Activated B cell treated with CpG ODN at 0.5 μM for 24 hours (primary cell): Measurements from ENCODE around the gene CYGB. TPM values are rescaled to one million over a fixed set of nuclear protein-coding genes. Genes with fewer than 3 reads are reported as not detected.
A peak's percentile ranks its signal among the peaks of the same experiment; 100 is the strongest.
"Not testable (repeated sequence)": the region's sequence is repeated elsewhere in the genome, so short reads cannot be mapped to it uniquely, and the experiment has no call there.

ENCODE experiments used
- ATAC-seq: fragments of 200-7000 bp; cut with Tn5 transposase; one replicate; pipeline ENCODE4 v1.10.0; 2021; ENCODE audit warnings: low read depth, mild to moderate bottlenecking, moderate library complexity
- CTCF ChIA-PET: fragments of 350-600 bp; sonication (Branson Sonifier 250); formaldehyde crosslinking; loops from one replicate; lab custom pipeline; 2021; ENCODE audit warnings: antibody characterized with exemption; lab: Charles Lee
- POLR2A ChIA-PET: fragments of 350-600 bp; sonication (Branson Sonifier 250); formaldehyde crosslinking; loops from one replicate; lab custom pipeline; 2021; ENCODE audit warnings: antibody characterized with exemption; lab: Charles Lee
- DNase-seq: peaks from one replicate; pipeline ENCODE4 v3.0.0; 2022
- H3K27ac Mint-ChIP-seq: one replicate; pipeline ENCODE4 v1.8.0; 2020; ENCODE audit warnings: mixed read lengths
- H3K27me3 Mint-ChIP-seq: one replicate; pipeline ENCODE4 v1.8.0; 2021; ENCODE audit warnings: mixed read lengths
- H3K36me3 Mint-ChIP-seq: one replicate; pipeline ENCODE4 v1.8.0; 2021; ENCODE audit warnings: low read depth, mixed read lengths
- H3K4me1 Mint-ChIP-seq: one replicate; pipeline ENCODE4 v1.8.0; 2021; ENCODE audit warnings: mixed read lengths
- H3K4me3 Mint-ChIP-seq: one replicate; pipeline ENCODE4 v1.8.0; 2020; ENCODE audit warnings: mild to moderate bottlenecking, mixed read lengths
- H3K9me3 Mint-ChIP-seq: one replicate; pipeline ENCODE4 v1.8.0; 2020; ENCODE audit warnings: mixed read lengths
- CTCF ChIP-seq: fragments of 200-600 bp; IDR thresholded peaks from one replicate; pipeline ENCODE4 v1.8.0; 2022; ENCODE audit warnings: antibody characterized with exemption, mild to moderate bottlenecking
- intact Hi-C: fragments of 100-400 bp; cut with micrococcal nuclease; formaldehyde crosslinking; loops from one replicate; pipeline ENCODE4 v1.15.1; 2024
- total RNA-seq: library from RNA; stranded (reverse); gene quantifications from 2 replicates; pipeline ENCODE4 v1.2.3, GENCODE V29; 2022

Gene CYGB
- total RNA-seq, 1 donor from 2014 or later: 0.49 TPM

DNA sequence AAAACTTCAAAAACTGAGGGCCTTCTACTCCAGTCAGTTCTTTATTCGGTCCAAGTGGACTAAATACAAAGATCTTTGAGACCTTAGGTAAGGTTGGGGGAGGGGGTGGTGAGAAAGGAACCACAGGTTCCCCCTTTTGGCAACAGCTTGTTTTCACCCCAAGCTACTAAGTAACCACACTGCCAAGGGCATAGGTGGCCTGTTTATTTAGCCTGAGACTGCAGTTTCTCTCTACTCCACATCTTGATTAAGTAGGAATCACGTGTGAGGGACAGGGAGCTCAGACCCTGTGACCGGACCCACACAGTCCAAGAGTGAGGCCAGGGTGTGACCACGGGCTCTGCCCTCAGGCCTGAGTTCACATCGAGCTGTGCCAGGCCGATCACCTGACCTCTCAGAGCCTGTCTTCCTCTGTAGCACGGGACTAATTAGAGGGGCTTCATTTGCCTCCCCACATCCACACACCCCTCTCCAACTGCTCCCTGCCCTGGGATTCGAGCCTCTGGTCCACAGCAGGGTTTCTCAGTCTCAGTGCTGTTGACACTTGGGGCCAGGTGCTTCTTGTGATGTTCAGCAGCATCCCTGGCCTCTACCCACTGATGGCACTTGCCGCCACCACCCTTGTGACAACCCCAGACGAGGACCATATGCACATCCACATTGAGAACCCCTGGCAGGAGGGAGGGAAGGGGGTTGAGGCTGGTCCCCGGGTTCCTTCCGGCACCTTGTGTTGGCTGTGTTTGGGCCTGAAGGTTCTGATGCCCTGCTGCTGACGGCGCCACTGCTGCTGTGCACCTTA lies 30.3 kb upstream of the CYGB start:
- H3K9me3 Mint-ChIP-seq: no peaks in the 10 kb centered on the region
- H3K27me3 Mint-ChIP-seq: no peaks in the 10 kb centered on the region
- ChIA-PET CTCF (interaction anchor here (1.5 to 3.0 kb wide), 2 partner anchors 10 to 56 kb away, joined by 6 to 14 read pairs; no protein-coding TSS in a partner anchor), POLR2A (interaction anchor here (1.2 to 2.4 kb wide), 2 partner anchors 10 to 56 kb away, joined by 7 to 18 read pairs; no protein-coding TSS in a partner anchor)
- peaks cover 30% of the 10 kb centered on the region for H3K4me1 Mint-ChIP-seq
- no peak overlapping the region for H3K27ac Mint-ChIP-seq
- peak; percentile 60 for ATAC-seq
- peak overlapping the region; percentile 15 for H3K4me3 Mint-ChIP-seq
- H3K36me3 Mint-ChIP-seq: peaks cover 35% of the 10 kb centered on the region
- DNase-seq: no peak
- intact Hi-C loops: no loop called here
- no peak for TF ChIP-seq CTCF

DNA sequence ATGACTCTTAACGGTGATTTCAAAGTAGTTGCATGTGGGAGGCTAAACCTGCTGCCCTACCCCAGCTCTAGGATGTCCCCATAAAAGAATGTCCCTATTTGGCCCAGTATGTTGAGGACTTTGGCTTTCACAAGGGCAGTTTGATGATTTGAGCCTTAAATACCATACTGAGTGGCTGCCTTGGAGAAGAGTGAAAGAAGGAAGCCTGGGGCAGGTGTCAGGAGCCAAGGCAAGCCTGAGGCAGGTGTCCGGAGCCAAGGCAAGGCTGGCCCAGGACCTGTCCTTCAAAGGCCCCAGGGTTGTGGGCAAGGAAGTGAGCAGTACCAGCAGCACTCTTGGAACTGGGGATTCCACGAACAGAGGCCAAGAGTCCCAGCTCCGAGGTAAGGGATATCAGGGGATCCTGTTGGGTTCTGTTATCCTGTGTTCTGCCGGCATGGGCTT lies 29.5 kb upstream of the CYGB start:
- Mint-ChIP-seq H3K27ac (no peak overlapping the region), H3K9me3 (no peaks in the 10 kb centered on the region), H3K4me1 (peaks cover 34% of the 10 kb centered on the region), H3K27me3 (no peaks in the 10 kb centered on the region), H3K4me3 (no peak overlapping the region), H3K36me3 (peaks cover 38% of the 10 kb centered on the region)
- DNase-seq (no peak), ATAC-seq (no peak)
- TF ChIP-seq CTCF: no peak
- intact Hi-C loops: no loop called here
- POLR2A ChIA-PET: interaction anchor here (0.5 to 2.4 kb wide), 5 partner anchors 10 to 57 kb away, joined by 3 to 18 read pairs (median 7); no protein-coding TSS in a partner anchor
- CTCF ChIA-PET: interaction anchor here (1.5 to 3.0 kb wide), 2 partner anchors 9 to 57 kb away, joined by 6 to 14 read pairs; no protein-coding TSS in a partner anchor

DNA sequence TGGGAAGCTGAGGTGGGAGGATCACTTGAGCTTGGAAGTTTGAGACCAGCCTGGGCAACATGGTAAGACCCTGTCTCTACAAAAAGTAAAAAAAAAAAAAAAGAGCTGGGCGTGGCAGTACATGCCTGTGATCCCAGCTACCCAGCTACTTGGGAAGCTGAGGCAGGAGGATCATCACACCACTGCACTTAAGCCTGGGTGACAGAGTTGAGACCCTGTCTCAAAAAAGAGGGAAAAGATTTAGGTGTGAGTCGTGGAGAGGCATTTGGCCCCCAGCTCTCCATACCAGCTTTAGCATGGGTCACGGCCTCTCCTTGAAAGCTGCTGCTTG lies 29.1 kb upstream of the CYGB start:
- Mint-ChIP-seq H3K4me1 (peaks cover 38% of the 10 kb centered on the region), H3K27ac (no peak overlapping the region), H3K9me3 (no peaks in the 10 kb centered on the region), H3K27me3 (no peaks in the 10 kb centered on the region), H3K36me3 (peaks cover 43% of the 10 kb centered on the region), H3K4me3 (no peak overlapping the region)
- DNase-seq: no peak
- POLR2A ChIA-PET: interaction anchor here (0.6 to 2.4 kb wide), 3 partner anchors 9 to 21 kb away, joined by 3 to 18 read pairs (median 7); no protein-coding TSS in a partner anchor
- no peak for TF ChIP-seq CTCF
- intact Hi-C loops: no loop called here
- CTCF ChIA-PET: interaction anchor here (0.8 to 3.0 kb wide), 2 partner anchors 9 to 43 kb away, joined by 3 to 14 read pairs; no protein-coding TSS in a partner anchor
- no peak for ATAC-seq

DNA sequence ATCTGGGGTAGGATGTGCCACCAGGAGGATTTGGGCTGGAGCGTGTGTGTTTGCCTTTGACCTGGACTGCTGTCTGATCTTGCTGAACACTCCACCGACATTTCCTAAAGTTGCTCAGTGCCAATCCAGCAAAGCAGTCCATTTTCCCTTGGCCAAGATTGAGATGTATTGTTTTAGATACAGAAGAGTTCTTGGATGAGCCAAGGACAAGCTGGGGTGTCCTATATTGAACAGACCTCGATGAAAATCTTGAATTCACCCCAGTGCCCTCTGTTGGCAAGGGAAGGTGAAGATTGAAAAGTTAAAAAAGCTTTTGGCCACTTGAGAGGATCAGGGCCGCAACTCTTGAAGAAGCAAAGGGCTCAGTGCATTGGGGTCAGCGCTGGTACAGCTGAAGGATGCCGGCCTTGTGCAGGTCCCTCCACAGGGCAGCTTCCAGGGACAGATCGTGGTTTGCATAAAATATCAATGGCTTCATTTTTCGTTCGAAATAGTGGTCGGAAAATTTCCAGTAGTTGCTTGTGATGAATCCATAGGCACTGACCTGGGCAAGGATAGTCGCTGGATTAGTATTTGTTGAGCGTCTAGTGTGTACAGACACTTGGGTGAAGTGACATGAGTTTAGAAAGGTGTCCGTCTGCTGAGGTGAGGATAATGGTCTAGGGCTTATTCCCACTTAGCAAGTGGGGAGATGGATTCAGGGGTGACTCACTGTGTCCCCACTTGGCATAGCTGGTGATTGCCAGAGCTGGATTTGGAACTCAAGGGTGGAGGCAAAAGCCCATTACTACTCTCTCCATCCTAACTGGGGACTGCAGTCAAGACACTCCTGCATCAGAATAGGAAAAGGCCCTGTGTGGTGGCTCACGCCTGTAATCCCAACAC lies 28.5 kb upstream of the CYGB start:
- ChIA-PET POLR2A (interaction anchor here (1.1 to 2.4 kb wide), 2 partner anchors 9 to 22 kb away, joined by 7 to 18 read pairs; no protein-coding TSS in a partner anchor), CTCF (interaction anchor here (0.6 to 3.0 kb wide), 3 partner anchors 8 to 50 kb away, joined by 3 to 14 read pairs (median 3); no protein-coding TSS in a partner anchor)
- Mint-ChIP-seq H3K9me3 (no peaks in the 10 kb centered on the region), H3K4me3 (no peak overlapping the region), H3K4me1 (peaks cover 45% of the 10 kb centered on the region), H3K27ac (no peak overlapping the region), H3K36me3 (peaks cover 49% of the 10 kb centered on the region), H3K27me3 (no peaks in the 10 kb centered on the region)
- TF ChIP-seq CTCF: no peak
- intact Hi-C loops: no loop called here
- DNase-seq: no peak
- ATAC-seq: no peak

- DNase-seq, ATAC-seq, H3K27ac Mint-ChIP-seq, intact Hi-C loops, CTCF ChIA-PET, H3K9me3 Mint-ChIP-seq, H3K27me3 Mint-ChIP-seq, H3K4me3 Mint-ChIP-seq, POLR2A ChIA-PET: not testable (repeated sequence)
- H3K4me1 Mint-ChIP-seq: peaks cover 51% of the 10 kb centered on the region
- H3K36me3 Mint-ChIP-seq: peaks cover 57% of the 10 kb centered on the region
Measured at GRCh38 chr17:76564991-76565727, 27.6 kb upstream of the CYGB start.

GRCh38 chr17:76563359-76563758 lies 25.9 kb upstream of the CYGB start:
- intact Hi-C loops, H3K27ac Mint-ChIP-seq, H3K9me3 Mint-ChIP-seq, DNase-seq, H3K27me3 Mint-ChIP-seq, H3K4me3 Mint-ChIP-seq, CTCF ChIA-PET, ATAC-seq: not testable (repeated sequence)
- Mint-ChIP-seq H3K36me3 (peaks cover 69% of the 10 kb centered on the region), H3K4me1 (peaks cover 64% of the 10 kb centered on the region)
- POLR2A ChIA-PET: interaction anchor here (0.7 kb wide), 1 partner anchor 158 kb away, joined by 3 read pairs; no protein-coding TSS in a partner anchor
